ENCODE measurements around the gene HNRNPH3.
"Not testable (repeated sequence)": the region's sequence is repeated elsewhere in the genome, so short reads cannot be mapped to it uniquely, and the experiment has no call there.

The HNRNPH3 gene, protein sequence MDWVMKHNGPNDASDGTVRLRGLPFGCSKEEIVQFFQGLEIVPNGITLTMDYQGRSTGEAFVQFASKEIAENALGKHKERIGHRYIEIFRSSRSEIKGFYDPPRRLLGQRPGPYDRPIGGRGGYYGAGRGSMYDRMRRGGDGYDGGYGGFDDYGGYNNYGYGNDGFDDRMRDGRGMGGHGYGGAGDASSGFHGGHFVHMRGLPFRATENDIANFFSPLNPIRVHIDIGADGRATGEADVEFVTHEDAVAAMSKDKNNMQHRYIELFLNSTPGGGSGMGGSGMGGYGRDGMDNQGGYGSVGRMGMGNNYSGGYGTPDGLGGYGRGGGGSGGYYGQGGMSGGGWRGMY

GRCh38 chr10:68331455-68332258 lies at the start of gene HNRNPH3:
Gene HNRNPH3, plus strand, starts transcription at chr10:68332064. Its CDS starts 5,158 bp downstream, at chr10:68337222.
- DNase-seq: peak; percentile 93

DNA sequence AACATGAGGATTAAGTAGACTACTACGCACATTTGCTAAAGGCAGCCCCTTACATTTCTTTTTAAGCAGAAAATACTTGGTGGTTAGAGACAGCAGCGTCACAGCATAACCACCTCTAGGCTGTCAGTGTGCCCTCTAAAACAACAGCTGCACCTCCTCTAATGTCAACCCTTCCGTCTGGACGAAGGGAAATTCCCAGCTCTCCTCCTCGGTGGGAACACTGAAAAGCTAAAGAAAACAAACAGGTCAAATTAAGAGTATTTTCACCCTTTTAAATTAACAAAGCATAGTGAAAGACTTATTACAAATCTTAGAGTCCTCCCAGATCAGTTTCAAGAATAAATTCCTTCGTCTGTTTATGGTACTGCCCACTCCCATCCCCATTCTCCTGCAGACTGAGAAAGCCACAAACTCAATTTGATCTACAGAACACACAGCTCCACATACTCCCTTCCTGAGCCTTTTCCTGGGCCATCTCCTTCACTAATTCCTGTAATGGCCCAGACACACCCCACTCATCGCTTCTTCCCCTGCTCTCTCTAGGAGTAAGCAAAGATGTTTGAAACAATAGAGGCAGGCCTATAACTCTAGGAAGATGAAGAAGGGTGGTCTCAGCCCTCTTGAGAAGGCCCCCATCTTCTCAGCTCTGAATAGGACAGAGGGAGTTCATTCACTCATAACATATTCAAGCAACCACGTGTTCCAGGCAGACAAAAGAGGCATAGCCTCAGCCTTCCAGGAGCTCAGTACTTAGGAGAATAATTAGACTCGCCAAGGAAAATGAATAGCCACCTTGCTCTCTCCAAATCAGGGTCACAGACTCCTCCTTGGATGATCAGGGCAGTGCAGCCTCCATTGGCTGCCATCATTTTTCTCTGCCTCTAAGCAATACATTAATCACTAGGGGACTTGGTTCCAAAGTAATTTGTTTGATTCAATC lies 47.5 kb upstream of the HNRNPH3 start:
- DNase-seq: no peak

- DNase-seq: no peak
Measured at GRCh38 chr10:68288717-68289116, 43.1 kb upstream of the HNRNPH3 start.

GRCh38 chr10:68290736-68291135 lies 41.1 kb upstream of the HNRNPH3 start:
- no peak for DNase-seq

DNA sequence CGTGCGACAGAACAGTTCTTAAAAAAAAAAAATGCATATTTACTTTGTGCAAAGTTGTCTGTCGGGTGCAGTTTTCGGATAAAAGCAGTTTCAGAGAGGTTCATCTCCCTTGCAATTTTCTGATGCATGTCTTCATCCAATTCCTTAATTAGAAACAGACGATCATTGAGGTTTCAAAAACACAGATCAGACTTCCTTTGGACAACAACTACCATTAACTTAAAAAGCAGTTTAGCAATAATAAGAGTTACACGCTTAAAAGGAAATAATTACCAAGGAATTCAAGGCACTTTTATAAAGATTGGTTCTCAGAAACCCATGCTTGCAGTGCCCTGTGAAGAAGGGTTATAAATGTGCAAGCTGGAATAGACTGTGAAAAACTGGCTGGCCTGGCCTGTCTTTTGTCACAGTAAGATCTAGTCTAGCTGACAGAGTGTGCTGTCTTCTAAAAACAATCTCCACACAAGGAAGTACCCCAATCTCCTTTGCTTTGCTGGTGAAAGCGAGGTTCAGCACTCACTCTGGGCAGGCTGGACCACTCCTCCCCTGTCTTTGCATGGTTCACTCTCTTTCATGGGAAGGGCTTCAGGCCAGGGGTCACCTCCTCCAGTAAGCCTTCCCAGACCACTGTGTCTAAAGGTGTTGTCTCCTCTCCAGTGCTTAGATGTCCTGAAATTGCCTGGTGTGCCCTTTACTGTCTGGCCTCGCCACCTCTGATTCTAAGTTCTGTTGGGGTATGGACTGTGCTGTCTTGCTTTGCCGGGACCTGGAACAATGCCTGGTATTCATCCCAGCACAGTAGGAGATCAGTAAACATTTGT lies 34.8 kb upstream of the HNRNPH3 start:
- DNase-seq: no peak

DNA sequence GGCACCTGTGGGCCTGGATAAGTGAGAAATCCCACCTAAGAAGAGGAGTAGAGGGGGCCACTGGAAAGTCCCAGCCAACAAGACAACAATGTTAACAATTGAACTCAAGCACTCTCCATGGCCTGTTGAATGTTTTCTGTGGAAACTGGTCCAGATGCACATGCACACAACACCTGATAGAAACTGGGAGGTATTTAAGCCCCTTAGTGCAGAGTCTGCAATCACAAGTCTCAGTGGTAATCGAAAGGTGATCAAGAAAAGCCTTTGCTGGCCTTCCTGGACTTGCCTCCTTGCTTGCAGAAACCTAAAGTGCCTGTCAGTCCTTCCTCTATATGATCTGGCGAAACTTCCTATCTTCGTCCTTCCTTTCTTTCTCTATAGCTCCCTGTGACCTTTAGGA lies 30.6 kb upstream of the HNRNPH3 start:
- no peak for DNase-seq

GRCh38 chr10:68301790-68302502 lies 29.9 kb upstream of the HNRNPH3 start:
- no peak for DNase-seq

DNA sequence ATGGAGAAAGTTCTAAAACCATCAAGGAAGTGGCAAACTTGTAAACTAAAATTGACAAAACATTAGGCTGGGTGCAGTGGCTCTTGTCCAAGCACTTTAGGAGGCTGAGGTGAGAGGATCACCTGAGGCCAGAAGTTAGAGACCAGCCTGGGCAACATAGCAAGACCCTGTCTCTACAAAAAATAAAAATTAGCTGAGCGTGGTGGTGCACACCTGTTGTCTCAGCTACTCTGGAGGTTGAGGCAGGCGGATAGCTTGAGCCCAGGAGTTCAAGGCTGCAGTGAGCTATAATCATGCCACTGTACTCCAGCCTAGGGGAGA lies 29.4 kb upstream of the HNRNPH3 start:
- no peak for DNase-seq

DNA sequence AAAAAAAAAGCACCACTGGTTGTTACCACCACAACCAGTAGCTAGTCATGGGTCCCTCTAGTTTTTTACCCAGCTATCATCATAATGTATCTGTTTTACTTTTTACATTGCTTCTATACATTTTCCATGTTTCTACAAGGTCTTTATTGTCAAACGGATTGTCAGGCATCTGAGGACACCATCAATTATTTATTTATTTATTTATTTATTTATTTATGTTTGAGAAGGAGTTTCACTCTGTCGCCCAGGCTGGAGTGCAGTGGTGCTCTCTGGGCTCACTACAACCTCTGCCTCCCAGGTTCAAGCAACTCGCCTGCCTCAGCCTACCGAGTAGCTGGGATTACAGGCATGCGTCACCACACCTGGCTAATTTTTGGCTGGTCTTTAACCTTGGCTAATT lies 29.0 kb upstream of the HNRNPH3 start:
- DNase-seq: no peak

DNA sequence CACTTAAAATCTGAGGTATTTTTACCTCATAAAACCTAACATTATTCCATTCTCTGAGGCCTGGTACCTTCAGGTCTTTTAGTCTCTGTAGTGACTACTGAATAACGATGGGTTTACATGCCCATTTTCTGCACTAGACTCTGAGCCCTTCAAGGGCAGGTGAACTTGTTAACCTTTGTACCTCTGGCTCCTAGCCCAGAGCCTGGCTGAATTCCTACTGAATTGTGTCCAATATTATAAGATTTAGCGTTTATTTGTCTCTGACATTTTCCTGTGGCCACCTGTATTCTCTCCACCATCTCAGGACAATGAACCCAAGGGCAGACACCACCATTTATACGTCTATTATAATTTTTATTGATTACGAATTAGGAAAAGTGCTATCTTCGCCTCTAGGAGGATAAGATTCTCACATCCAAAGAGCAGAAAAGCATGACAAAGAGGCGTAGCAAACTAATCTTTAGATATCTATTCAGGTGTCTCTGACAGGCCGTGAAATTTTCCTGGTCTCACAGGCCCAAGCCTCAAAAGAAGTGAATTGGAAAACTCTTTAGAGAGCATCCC lies 27.9 kb upstream of the HNRNPH3 start:
- no peak for DNase-seq

- no peak for DNase-seq
Measured at GRCh38 chr10:68305854-68306253, 26.0 kb upstream of the HNRNPH3 start.

DNA sequence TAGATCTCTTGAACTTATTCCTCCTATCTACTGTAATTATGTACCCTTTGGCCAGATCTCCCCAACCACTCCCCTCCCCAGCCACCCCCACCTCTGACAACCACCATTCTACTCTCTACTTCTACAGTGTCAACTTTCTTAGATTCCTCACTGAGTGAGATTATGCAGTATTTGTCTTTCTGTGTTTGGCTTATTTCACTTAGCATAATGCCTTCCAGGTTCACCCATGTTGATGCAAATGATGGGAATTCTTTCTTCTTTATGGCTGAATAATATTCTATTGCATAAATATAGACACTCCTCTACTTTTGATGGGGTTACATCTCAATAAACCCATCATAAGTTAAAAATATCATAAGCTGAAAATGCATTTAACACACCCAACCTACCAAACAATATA lies 21.3 kb upstream of the HNRNPH3 start:
- DNase-seq: no peak

DNA sequence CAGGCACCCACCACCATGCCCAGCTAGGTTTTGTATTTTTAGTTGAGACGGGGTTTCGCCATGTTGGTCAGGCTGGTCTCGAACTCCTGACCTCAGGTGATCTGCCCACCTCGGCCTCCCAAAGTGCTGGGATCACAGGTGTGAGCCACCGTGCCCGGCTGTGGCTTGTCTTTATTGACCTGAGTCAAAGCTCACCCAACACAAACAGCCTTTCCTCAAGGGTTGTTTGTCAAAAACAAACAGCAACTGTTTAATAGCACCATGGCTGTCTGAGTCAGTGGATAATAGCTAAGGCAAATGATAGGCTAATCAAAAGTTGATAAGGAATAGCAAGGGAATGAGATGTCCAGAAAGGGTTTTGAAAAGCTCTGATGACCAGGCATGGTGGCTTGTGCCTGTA lies 16.9 kb upstream of the HNRNPH3 start:
- DNase-seq: not testable (repeated sequence)

DNA sequence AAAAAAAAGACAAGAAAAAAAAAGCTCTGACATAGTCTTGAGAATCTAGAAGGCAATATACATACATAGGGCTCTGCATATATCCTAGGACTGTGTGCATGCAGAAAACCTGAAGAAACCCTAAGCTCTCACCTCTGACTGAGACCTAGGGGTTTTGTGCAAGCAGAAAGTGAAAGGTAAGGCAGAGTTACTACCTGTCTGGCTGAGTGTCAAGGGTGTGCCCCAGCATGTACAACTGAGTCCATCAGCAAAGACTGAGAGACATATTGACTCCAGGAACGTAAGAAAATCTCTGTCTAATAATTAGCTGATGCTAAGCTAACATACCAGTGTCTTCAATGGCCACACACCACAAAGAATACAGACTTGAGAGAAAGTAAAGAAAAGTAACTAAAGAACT lies 16.3 kb upstream of the HNRNPH3 start:
- DNase-seq: no peak

- DNase-seq: no peak
Measured at GRCh38 chr10:68318331-68319059, 13.4 kb upstream of the HNRNPH3 start.

DNA sequence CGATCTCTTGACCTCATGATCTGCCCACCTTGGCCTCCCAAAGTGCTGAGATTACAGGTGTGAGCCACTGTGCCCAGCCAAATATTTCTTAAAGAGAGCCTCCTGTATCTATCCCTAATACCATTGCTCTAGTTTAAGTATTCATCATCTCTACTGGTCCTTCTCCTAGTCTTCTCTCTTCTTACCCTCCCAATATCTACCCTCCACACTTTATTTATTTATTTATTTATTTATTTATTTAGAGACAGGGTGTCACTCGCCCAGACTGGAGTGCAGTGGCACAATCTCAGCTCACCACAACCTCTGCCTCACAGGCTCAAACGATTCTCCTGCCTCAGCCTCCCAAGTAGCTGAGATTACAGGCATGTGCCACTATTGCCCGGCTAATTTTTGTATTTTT lies 7.5 kb upstream of the HNRNPH3 start:
- not testable (repeated sequence) for DNase-seq

GRCh38 chr10:68327889-68328786 lies 3.7 kb upstream of the HNRNPH3 start:
- no peak for DNase-seq

DNA sequence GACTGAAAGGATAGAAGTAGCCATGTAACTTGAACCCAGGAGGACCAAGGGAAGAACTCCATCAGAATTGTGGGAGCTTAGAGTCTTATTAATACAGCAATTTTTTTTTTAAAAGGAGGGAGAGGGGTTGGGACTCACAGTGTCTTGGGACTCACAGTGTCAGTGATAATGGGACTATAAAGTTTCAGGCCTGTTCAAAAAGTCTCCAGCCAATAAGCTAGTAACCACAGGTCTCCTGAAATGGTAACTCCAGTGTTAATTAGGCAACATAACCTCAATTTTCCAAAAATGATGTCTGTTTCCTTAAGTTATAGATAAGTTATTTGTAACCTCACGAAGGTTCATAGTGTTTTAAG lies 2.4 kb upstream of the HNRNPH3 start:
- DNase-seq: no peak

DNA sequence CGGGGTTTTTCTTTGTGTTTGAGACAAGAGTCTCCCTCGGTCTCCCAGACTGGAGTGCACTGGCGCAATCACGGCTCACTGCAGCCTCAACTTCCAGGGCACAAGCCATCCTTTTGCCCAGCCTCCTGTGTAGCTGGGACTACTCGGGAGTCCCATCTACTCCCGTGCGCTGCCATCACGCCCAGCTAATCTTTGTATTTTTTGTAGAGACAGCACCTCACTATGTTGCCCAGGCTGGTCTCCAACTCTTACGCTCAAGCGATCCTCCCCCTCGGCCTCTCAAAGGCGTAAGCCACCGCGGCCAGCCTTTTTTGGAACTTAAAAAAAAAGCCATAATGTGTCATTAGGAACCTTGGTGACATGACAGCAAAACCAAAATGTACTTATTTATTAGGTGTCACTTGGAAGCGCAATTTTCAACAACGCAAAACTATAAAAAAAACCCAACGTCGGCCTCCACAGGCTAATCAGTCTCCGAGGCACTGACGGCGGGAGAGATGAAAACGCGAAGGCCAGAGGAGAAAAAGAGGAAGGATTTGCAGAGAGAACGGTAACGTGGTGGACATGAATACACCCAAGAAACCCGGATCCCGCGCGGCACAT lies 911 bp upstream of the HNRNPH3 start:
- no peak for DNase-seq

All from GOT3 (cell line).